HG02840 (cell line): Measurements from ENCODE around the gene LRGUK.
"Not testable (repeated sequence)": the region's sequence is repeated elsewhere in the genome, so short reads cannot be mapped to it uniquely, and the experiment has no call there.

Experiments
- ATAC-seq: cut with Tn5 transposase; IDR thresholded peaks from one replicate; pipeline ENCODE4 v1.9.1; 2021; ENCODE audit warnings: mild to moderate bottlenecking, moderate library complexity, moderate number of reproducible peaks; ENCODE audit not compliant: unreplicated experiment, low FRiP score

The LRGUK gene

DNA sequence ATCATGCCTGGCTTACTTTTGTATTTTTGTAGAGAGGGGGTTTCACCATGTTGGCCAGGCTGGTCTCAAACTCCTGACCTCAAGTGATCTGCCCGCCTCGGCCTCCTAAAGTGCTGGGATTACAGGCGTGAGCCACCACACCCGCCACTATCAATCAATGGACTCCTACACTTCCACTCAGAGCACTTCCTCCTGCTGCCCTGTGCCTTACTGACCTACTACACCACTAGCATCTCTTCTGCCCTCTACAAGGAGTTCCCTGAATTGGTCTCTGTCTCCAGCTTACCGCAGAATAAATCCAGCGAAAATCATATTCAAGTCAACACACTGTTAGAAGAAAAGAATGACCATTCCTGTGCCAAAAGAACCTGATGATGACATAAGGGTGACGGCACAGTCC is 168.8 kb downstream of the LRGUK start:
- ATAC-seq, result not testable (repeated sequence)

- ATAC-seq, result no peak
These were observed 170.3 kb downstream of the LRGUK start for GRCh38 chr7:134297489-134297888.

GRCh38 chr7:134298902-134299683 is 172.0 kb downstream of the LRGUK start:
- ATAC-seq, result no peak

DNA sequence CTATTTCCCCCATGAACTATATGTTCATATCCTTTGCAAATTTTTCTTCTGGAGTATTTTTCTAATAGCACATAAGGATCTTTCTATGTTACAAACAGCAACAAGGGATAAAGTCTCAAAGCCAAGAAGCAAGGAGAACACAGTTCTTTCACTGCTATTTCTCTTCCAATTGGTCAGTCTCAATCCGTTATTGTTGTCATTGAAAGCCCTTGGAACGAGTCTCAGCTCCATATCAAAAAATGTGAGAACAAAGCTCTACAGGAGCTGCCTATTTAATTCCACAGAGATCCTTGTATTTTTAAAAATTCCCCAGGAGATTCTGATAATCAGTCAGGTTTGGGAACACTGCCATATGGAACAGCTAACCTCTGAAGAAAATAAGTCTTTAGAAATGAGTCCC is 173.8 kb downstream of the LRGUK start:
- ATAC-seq, result no peak

- no peak for ATAC-seq
These were observed 174.5 kb downstream of the LRGUK start for GRCh38 chr7:134301592-134301991.

DNA sequence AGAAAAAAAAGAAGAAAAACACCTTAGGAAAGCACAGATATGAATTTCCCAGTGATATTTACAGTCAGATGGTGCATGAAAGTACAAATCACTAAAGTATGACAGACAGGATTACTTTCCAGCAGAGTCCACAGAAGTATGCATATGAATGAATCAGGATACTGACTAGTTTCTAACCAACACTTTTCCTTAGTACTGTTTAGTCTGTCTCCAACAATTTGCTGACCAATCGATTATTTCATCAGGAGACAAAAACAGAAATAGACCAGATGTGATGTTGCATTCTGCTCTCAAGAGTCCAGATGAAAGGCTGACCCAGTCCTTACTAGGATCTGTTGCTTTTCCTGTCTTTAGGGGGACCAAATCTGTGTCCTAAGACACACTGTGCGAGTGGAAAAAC is 175.0 kb downstream of the LRGUK start:
- no peak for ATAC-seq

DNA sequence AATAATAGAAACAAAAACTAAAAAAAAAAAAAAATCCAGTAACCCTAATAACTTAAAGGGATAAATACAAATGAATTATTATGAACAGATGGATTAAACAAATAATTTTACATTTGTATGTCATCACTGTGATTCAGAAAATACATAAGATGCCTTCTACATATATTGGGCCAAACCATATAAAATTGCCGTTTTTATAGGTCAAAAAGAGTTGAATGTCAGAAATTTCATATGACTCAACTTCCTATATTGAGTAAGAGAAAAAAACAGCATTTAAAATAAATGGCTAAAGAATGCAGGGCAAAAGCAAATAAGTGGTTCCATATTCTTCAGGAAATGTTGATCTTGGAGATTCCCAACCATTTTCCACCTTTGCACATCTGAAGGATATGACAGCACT is 180.2 kb downstream of the LRGUK start:
- ATAC-seq, result no peak

DNA sequence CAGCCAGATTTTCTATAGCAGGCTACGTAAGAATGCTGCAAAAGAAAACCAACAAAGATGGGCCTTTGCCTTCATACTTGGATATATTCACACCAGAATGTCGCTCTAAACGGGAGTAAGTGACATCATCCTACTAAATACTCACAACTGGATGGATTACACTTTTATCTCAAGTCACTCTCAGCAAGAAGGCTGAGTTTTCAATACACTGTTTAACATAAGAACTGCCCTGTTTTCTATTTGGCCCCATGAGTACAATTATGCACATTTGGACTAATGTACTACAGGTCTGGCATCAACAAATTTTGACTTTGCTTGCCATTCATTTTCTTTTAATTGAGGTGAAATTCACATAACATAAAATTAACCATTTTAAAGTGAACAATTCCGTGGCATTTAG is 181.4 kb downstream of the LRGUK start:
- ATAC-seq, result no peak

GRCh38 chr7:134311807-134312206 is 184.7 kb downstream of the LRGUK start:
- no peak for ATAC-seq

GRCh38 chr7:134312717-134313116 is 185.6 kb downstream of the LRGUK start:
- ATAC-seq, result no peak

DNA sequence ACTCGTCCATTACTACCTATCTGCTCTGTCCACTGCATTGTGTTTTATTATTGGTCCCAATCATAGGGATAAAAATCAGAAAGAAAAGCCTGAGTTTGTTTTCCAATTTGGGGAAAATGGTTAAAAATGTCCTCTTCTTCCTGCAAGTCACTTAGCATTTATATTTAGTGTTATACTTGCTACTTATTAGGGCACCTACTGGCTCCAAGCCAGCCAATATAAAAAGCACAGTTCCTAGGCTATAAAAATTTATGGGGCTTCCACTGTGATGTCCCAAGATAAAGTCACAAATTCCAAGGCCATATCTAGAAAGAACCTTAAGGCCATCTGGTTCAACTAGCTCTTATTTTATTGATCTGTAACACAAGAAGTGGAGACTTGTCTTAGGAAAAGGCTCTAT is 186.4 kb downstream of the LRGUK start:
- ATAC-seq, result no peak
